ENCODE data around the gene FLNC. TPM values are rescaled to one million over a fixed set of nuclear protein-coding genes. Genes with fewer than 3 reads are reported as not detected.

The FLNC gene
- total and polyA plus RNA-seq, 2 experiments from 2014 or later = 46.6 to 60.7 TPM

DNA sequence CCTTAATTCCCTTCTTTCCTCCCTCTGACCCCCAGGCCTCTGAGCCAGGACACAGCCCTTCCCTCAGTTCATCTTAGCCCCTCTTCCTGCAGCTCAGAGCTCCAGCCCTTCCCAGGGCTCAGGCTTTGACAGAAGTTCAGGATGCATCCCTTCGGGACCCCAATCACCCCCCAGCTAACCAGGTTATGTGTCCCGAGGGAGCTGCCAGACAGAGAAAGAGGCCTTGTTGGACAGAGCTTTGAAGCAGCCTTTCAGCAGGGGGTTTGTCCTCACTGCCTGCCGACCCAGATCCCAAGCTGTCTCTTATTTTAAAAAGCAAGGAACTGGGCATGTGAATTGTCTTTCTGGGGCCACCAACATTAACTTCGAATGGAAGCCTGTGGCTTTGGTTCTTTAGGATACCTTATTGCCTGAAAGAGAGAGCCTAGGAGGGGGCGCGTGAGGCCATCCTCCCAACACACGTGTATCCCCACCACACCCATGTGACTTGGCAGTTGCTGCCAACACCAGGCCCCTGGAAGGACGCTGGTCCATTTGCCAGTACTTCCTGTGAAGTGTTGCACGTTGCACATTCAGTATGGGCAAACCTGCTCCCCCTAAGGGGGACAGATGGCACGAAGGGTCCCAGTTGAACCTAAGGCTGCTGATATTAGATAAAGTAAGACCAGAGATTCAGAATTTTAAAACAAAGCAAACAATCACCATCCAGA lies 37.6 kb upstream of the FLNC start:
- H3K4me2 ChIP-seq = peak overlapping the region; percentile 99
- WGBS (ENCODE audit: low lambda C conversion rate, missing lambda C conversion rate) = 73% methylated on average over 10 of the region's 10 CpGs
- TF ChIP-seq EZH2phosphoT487 (IDR thresholded peaks at IDR 0.05; ENCODE audit: low read depth, severe bottlenecking, unreplicated experiment) (no peak), EZH2 (IDR thresholded peaks at IDR 0.05; ENCODE audit: borderline replicate concordance) (no peak)
- TF ChIP-seq, protein P1, sequence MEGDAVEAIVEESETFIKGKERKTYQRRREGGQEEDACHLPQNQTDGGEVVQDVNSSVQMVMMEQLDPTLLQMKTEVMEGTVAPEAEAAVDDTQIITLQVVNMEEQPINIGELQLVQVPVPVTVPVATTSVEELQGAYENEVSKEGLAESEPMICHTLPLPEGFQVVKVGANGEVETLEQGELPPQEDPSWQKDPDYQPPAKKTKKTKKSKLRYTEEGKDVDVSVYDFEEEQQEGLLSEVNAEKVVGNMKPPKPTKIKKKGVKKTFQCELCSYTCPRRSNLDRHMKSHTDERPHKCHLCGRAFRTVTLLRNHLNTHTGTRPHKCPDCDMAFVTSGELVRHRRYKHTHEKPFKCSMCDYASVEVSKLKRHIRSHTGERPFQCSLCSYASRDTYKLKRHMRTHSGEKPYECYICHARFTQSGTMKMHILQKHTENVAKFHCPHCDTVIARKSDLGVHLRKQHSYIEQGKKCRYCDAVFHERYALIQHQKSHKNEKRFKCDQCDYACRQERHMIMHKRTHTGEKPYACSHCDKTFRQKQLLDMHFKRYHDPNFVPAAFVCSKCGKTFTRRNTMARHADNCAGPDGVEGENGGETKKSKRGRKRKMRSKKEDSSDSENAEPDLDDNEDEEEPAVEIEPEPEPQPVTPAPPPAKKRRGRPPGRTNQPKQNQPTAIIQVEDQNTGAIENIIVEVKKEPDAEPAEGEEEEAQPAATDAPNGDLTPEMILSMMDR (IDR thresholded peaks at IDR 0.05; ENCODE audit: poor library complexity) = no peak

DNA sequence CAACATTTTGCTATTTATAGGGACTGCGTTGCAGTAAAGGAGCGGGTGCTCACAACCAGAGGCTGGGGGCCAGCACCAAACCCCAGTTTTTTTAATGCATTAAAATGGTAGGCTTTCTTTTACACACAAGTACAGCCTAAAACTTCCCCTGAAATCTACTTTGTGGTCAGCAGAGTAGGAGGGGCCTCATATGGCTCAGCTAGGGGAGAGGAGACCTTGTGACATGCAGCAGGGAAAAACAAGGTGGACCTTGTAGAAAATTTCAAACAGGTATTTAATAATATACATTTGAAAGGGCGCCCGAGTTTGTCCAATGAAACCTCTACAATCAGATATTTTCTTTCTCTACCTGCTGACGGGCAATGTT lies 37.0 kb upstream of the FLNC start:
- Histone ChIP-seq H3K9me3 (ENCODE audit: low read depth) (no peaks in the 10 kb centered on the region), H2AFZ (no peak overlapping the region), H3K79me2 (no peaks in the 10 kb centered on the region), H3K4me2 (no peak overlapping the region), H3K27me3 (peaks cover 7% of the 10 kb centered on the region), H3K27ac (no peak overlapping the region), H3K4me3 (no peak overlapping the region), H4K20me1 (ENCODE audit: insufficient read depth, poor library complexity, severe bottlenecking) (no peaks in the 10 kb centered on the region), H3K9me2 (replicated peaks; ENCODE audit: insufficient read depth) (no peaks in the 10 kb centered on the region), H3K4me1 (ENCODE audit: insufficient read depth) (peaks cover 11% of the 10 kb centered on the region), H3K36me3 (replicated peaks; ENCODE audit: insufficient read depth, low read depth) (no peaks in the 10 kb centered on the region)
- no peak for DNase-seq (ENCODE audit: low spot score)
- TF ChIP-seq EZH2 (IDR thresholded peaks at IDR 0.05; ENCODE audit: borderline replicate concordance) (no peak), EZH2phosphoT487 (IDR thresholded peaks at IDR 0.05; ENCODE audit: low read depth, severe bottlenecking, unreplicated experiment) (no peak)
- TF ChIP-seq, protein P1 (IDR thresholded peaks at IDR 0.05; ENCODE audit: poor library complexity) = no peak
- WGBS (ENCODE audit: low lambda C conversion rate, missing lambda C conversion rate) = 96% methylated on average over 5 of the region's 5 CpGs

More for the DNA sequence above, 37.6 kb upstream of the FLNC start:
- DNase-seq (ENCODE audit: low spot score) = no peak
- Histone ChIP-seq H3K9me3 (ENCODE audit: low read depth) (no peaks in the 10 kb centered on the region), H3K27ac (no peak overlapping the region), H3K9me2 (replicated peaks; ENCODE audit: insufficient read depth) (no peaks in the 10 kb centered on the region), H3K4me1 (ENCODE audit: insufficient read depth) (peaks cover 11% of the 10 kb centered on the region), H4K20me1 (ENCODE audit: insufficient read depth, poor library complexity, severe bottlenecking) (no peaks in the 10 kb centered on the region), H3K79me2 (no peaks in the 10 kb centered on the region), H2AFZ (no peak overlapping the region), H3K36me3 (replicated peaks; ENCODE audit: insufficient read depth, low read depth) (no peaks in the 10 kb centered on the region), H3K27me3 (peaks cover 7% of the 10 kb centered on the region), H3K4me3 (no peak overlapping the region)

DNA sequence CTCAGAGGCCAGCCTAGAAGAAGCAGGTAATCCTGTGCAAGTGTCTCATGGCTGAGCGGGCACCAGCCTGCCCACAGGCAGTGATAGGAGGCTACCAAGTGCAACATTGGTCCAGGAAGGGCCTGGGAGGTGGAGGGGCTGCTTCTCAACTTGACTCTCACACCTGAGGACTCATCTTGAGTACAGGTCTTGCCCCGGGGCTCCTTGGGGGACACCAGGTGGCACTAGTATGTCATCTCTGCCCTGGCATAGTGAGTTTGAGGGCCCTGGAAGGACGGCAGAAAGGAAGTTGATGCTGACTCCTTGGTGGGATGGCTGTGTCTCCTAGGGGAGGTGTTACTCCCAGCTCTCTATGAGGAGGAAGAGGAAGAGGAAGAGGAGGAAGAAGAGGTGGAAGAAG lies 36.2 kb upstream of the FLNC start:
- Histone ChIP-seq H3K4me3 (no peak overlapping the region), H3K4me1 (ENCODE audit: insufficient read depth) (peaks cover 11% of the 10 kb centered on the region), H3K27me3 (peaks cover 6% of the 10 kb centered on the region), H3K27ac (no peak overlapping the region), H2AFZ (no peak overlapping the region), H3K36me3 (replicated peaks; ENCODE audit: insufficient read depth, low read depth) (no peaks in the 10 kb centered on the region), H3K79me2 (no peaks in the 10 kb centered on the region), H3K9me2 (replicated peaks; ENCODE audit: insufficient read depth) (no peaks in the 10 kb centered on the region), H3K4me2 (no peak overlapping the region), H4K20me1 (ENCODE audit: insufficient read depth, poor library complexity, severe bottlenecking) (no peaks in the 10 kb centered on the region), H3K9me3 (ENCODE audit: low read depth) (no peaks in the 10 kb centered on the region)
- DNase-seq (ENCODE audit: low spot score) = no peak
- WGBS (ENCODE audit: low lambda C conversion rate, missing lambda C conversion rate) = 80% methylated on average over 3 of the region's 3 CpGs
- TF ChIP-seq EZH2 (IDR thresholded peaks at IDR 0.05; ENCODE audit: borderline replicate concordance) = no peak
- TF ChIP-seq, protein P1 (IDR thresholded peaks at IDR 0.05; ENCODE audit: poor library complexity) = peak; percentile 7

Data from hepatocyte (in vitro differentiated cells).